ENCODE results near the gene RNF144A.

DNA sequence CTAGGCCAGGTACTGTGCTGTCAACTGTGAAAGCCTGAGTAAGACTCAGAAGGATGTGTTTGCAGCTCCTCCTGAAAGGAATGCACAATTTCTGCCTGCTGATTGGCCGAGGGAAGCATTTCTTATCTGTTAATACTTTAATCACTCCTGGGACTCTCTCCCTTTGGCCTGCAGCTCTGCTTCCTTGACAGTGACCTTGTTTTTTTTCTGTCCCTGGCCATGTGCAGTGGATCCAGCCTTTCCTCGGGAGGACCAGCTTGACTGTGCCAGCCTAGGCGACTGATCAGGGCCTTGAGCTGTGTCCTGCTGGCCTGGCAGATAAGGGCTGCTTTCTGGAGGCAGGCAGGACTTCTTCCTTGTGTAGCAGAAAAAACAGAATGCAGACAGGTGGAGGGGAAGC lies 10.0 kb downstream of the RNF144A start:
- no peak for TF ChIP-seq EZH2 (IDR thresholded peaks at IDR 0.05; ENCODE audit: borderline replicate concordance, low read length)
- TF ChIP-seq, protein P1, sequence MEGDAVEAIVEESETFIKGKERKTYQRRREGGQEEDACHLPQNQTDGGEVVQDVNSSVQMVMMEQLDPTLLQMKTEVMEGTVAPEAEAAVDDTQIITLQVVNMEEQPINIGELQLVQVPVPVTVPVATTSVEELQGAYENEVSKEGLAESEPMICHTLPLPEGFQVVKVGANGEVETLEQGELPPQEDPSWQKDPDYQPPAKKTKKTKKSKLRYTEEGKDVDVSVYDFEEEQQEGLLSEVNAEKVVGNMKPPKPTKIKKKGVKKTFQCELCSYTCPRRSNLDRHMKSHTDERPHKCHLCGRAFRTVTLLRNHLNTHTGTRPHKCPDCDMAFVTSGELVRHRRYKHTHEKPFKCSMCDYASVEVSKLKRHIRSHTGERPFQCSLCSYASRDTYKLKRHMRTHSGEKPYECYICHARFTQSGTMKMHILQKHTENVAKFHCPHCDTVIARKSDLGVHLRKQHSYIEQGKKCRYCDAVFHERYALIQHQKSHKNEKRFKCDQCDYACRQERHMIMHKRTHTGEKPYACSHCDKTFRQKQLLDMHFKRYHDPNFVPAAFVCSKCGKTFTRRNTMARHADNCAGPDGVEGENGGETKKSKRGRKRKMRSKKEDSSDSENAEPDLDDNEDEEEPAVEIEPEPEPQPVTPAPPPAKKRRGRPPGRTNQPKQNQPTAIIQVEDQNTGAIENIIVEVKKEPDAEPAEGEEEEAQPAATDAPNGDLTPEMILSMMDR (conservative IDR thresholded peaks at IDR 0.05 in 1 of 2, IDR thresholded peaks at IDR 0.05 in 1 of 2; ENCODE audit: extremely low read depth in 1 of 2, insufficient read depth in 1 of 2, low read depth in 1 of 2, low read length in 2 of 2): no peak

Measured in mammary epithelial cell (primary cell).